Suppressor macrophage (primary cell): ENCODE results near the gene PLSCR3.
"Not testable (repeated sequence)": the region's sequence is repeated elsewhere in the genome, so short reads cannot be mapped to it uniquely, and the experiment has no call there.

Source experiments
- DNase-seq, 4 experiments: peaks; one replicate each; pipeline ENCODE4 v3.0.0-alpha.2; 2020 to 2022

PLSCR3 gene

DNA sequence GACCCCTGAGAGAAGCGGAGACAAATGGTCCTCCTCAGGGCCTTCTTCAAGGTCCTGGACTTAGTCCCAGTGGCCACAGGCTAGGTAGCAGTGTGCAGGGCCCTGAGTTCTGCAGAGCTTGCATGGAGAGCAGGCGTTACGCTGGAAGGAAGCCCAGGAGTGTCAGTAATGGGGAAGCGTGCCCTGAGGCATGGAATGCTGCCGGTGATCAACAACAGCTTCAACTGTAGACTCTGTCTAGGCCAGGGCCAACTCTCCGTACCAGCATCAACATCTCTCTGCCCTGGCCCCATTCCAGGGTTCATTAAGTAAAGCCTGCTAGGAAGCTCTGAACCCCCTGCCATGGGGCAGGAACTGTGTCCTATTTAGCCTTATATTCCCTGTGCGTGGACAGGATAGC lies 14.0 kb downstream of the PLSCR3 start:
- DNase-seq, result peak; percentile 13 to 41 (median 40)

DNA sequence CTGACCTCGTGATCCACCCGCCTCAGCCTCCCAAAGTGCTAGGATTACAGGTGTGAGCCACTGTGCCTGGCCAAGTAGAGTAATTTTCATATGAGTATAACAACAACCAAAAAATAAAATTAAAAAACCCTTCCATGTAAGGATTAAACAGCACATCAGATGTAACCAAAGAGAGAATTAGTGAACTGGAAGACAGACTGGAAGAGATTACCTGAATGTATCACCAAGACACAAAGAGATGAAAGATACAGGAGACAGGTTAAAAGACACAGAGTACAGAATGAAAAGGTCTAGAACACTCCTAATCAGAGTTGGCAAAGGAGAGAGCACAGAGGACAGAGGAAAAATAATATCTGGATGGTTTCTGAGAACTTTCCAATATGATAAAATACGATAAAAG lies 15.2 kb downstream of the PLSCR3 start:
- DNase-seq, result no peak

DNA sequence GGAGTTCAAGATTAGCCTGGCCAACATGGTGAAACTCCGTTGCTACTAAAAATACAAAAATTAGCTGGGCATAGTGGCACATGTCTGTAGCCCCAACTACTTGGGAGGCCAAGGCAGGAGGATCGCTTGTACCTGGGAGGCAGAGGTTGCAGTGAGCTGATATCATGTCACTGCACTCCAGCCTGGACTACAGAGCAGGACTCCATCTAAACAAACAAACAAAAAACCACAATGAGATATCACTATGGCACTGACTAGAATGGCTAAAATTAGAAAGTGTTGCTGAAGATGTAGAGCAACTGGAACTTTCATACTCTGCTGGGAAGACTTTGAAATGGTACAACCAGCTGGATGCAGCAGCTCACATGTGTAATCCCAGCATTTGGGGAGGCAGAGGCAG lies 20.0 kb downstream of the PLSCR3 start:
- no peak for DNase-seq

GRCh38 chr17:7370853-7371252 lies 23.5 kb downstream of the PLSCR3 start:
- DNase-seq, result no peak

DNA sequence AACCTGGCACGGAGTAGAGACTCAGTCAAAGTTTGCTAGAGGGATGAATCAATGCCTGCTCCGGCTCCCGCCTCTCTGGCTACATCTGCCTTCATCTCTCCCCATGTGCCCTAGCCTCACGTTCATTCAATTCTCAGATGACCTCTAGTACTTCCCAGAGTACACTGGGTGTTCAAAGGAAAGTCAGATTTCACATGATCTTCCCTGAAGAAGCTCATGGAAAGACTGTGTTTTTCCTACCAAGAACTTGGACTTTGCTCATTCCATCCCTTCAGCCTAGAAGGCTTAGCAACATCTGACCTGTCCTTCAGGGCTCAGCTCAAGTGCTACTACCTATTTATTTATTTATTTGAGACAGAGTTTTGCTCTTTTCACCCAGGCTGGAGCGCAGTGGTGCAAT lies 24.5 kb downstream of the PLSCR3 start:
- no peak for DNase-seq

- DNase-seq, result not testable (repeated sequence)
These were observed 25.7 kb downstream of the PLSCR3 start for GRCh38 chr17:7368599-7368994.

GRCh38 chr17:7367918-7368598 lies 26.3 kb downstream of the PLSCR3 start:
- no peak for DNase-seq

GRCh38 chr17:7367083-7367482 lies 27.2 kb downstream of the PLSCR3 start:
- no peak for DNase-seq

- DNase-seq, result not testable (repeated sequence)
These were observed 28.4 kb downstream of the PLSCR3 start for GRCh38 chr17:7365963-7366362.

- DNase-seq, result peak in 2 of 4 experiments; percentile 16 to 21
These were observed 31.0 kb downstream of the PLSCR3 start for GRCh38 chr17:7363311-7363710.

GRCh38 chr17:7361906-7362305 lies 32.4 kb downstream of the PLSCR3 start:
- DNase-seq, result no peak

DNA sequence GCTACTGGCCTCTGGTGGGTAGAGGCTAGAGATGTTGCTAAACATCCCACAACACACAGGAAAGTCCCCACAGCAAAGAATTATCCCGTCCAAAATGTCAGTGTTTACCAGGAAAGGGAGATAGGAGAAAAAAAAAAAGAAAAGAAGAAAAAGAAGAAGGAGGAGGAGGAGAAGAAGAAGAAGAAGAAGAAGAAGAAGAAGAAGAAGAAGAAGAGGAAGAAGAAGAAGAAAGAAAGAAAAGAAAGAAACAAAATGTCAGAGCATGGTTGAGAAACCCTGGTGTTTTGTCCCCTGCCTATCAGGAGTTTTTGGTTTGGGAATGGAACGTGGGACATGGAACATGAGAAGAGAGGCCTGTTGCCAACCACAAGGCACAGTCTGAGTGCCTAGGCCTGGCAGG lies 36.9 kb downstream of the PLSCR3 start:
- DNase-seq, result no peak

DNA sequence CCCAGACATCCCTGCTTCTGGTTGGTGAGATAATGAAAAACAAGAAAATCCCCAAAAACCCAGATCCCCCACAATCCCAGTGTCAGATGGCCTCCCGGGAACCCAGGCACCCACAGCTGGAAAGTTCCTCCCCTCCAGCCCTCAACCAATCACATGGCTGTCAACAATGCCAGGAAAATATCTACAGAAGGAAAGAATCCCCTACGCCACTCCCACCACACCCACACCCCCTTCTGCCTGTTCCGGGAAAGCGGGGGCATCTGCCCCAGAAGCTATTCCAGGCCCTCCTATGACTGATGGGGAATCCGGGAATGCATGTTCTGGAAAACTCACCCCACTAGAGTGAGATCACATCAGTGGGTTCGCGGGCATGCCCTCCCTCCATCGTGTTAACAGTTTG lies 37.6 kb downstream of the PLSCR3 start:
- DNase-seq, result no peak

DNA sequence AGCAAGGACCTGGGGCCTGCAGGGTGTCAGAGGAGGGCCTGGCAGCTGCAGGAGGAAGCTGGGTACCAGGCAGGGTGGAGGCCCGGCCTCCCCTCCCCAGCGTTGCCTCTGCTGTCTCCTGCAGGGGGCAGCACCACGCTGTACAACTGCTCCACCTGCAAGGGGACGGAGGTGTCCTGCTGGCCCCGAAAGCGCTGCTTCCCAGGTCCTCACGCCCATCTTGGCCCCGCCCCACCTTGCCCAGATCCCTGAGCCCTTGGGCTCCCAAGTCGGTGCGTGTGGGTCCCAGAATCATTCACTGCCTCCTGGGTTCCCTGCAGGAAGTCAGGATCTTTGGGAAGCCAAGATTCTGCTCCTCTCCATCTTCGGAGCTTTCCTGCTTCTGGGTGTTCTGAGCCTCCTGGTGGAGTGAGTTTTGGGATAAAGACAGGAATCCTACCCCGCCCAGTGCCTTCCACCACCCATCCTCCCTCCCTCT lies 38.2 kb downstream of the PLSCR3 start:
- peak; percentile 84 to 92 (median 88) for DNase-seq

DNA sequence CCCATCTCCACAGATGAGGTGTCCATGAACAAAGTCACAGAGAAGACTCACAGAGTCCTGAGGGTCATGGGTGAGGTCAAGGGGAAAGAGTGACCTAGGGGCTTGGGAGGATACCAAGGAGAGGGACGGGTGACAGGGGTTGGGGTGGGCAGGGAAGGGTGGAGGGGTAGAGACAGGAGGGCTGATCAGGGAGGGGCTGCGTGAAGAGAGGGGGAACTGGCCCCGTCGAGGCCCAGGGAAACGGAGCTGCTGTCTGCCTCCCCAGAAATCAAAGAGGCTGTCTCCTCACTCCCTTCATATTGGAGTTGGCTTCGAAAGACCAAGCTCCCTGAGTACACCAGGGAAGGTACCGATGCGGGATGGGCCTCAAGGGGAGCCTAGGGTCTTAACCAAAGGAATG lies 38.8 kb downstream of the PLSCR3 start:
- no peak for DNase-seq

- no peak for DNase-seq
These were observed 39.3 kb downstream of the PLSCR3 start, which contains the start of gene TMEM95 for GRCh38 chr17:7355053-7355452. TSS of gene TMEM95 (plus strand) at chr17:7355156. CDS start at chr17:7355205, 49 bp downstream.

DNA sequence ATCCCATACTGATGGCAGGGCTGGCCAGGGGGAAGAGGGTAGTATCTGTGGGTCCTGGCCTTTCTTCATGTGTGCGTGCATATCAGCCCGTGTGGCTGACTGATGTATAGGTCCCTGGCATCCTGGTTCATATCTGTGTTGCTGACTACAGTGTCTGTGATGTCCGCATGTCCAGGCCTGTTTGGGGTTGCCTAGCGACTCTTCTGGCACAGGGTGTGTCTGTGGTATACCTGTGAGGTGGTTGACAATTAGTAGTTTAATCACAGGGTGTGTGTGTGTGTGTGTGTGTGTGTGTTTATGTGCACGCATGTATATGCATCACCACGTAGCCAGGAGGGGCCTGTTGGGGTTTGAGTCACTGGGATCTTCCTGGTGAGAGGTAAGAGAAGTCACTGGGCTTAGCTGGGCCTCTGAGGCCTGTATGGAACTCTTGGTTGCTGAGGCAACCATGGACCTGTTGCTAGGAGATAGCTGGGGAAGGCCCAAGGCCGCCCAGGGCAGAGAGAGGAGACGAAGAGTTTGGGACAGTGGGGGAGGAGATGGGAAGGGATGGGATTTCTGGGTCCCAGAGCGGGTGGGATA lies 40.0 kb downstream of the PLSCR3 start:
- DNase-seq, result no peak

GRCh38 chr17:7352910-7353635 lies 41.3 kb downstream of the PLSCR3 start:
- no peak for DNase-seq

- no peak for DNase-seq
These were observed 41.8 kb downstream of the PLSCR3 start for GRCh38 chr17:7352503-7352889.

DNA sequence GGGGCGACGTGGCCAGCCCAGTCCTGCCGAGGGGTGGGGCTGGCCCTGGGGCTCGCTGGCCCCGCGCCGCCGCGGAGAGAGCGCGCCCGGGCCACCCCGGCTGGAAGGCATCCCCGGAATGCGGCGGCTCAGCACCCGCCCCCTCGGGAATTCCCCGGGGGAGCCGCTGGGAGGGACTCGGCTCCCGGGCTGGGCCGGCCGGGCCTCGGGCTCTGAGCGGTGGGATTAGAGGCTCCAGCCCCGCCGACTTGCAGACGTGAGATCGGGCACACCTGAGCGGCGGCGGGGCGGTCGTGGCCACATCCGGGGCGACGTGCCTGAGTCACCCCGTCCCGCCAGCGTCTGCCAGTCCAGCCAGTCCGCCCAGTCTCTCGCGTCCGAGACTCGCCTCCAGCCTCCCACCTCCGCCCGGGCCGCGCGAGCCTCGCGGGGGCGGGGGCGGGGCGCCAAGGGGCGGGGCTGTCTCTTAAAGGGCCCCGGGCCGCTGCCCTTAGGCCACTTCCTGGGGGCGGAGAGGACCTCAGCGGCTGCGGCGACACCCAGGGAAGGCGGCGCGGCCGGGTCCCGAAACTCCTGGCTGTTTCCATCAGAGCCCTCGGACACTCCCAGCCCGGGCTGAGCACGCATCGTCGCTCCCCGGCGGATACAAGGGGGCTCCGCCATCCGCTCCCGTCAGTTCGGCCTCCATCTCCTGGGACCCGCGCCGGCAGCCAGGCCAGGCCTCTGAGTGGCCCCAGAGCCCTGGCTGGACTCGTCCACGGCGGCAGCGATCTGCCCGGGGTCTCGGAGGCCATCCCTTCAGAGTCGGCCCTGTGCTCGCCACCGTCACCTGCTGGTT lies 42.4 kb downstream of the PLSCR3 start, which contains the start of gene KCTD11:
KCTD11 (plus strand) TSS at position 498 of the 838 bp plus-strand sequence.
- DNase-seq, result peak; percentile 85 to 96 (median 90)

DNA sequence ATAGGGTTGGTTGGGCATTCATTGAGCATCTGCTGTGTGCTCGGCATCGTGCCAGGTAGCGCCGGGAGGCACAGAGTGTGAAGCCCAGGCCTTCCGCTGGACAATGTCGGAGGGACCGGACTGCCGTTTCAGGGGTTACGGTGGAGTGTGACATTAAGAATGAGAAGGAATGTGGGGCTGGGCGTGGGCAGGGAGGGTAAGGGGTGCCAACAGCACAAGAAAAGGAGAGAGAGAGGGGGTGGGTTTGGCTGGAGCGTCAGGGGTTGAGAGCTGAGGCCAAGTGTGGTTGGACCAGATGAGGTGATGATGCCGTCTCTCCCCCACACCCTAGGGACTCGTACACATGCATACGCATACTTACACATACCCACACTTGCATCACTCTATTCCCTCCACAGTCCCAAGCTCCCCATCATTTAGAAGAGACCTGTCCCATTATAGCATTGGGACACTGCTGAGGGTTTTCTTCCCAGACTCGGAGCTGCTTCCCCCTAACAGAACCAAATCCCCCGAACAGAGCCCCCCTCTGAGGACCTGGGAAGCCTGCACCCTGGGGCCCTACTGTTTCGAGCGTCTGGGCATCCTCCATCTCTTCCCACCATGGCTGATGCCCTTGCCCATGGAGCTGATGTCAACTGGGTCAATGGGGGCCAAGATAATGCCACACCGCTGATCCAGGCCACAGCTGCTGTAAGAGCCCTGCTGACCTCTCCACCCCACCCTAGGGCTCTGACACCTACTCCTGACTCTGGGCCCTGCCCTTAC lies 45.7 kb downstream of the PLSCR3 start:
- DNase-seq, result no peak
